ENCODE results near the gene COIL.
"Not testable (repeated sequence)": the region's sequence is repeated elsewhere in the genome, so short reads cannot be mapped to it uniquely, and the experiment has no call there.

COIL gene, protein sequence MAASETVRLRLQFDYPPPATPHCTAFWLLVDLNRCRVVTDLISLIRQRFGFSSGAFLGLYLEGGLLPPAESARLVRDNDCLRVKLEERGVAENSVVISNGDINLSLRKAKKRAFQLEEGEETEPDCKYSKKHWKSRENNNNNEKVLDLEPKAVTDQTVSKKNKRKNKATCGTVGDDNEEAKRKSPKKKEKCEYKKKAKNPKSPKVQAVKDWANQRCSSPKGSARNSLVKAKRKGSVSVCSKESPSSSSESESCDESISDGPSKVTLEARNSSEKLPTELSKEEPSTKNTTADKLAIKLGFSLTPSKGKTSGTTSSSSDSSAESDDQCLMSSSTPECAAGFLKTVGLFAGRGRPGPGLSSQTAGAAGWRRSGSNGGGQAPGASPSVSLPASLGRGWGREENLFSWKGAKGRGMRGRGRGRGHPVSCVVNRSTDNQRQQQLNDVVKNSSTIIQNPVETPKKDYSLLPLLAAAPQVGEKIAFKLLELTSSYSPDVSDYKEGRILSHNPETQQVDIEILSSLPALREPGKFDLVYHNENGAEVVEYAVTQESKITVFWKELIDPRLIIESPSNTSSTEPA

DNA sequence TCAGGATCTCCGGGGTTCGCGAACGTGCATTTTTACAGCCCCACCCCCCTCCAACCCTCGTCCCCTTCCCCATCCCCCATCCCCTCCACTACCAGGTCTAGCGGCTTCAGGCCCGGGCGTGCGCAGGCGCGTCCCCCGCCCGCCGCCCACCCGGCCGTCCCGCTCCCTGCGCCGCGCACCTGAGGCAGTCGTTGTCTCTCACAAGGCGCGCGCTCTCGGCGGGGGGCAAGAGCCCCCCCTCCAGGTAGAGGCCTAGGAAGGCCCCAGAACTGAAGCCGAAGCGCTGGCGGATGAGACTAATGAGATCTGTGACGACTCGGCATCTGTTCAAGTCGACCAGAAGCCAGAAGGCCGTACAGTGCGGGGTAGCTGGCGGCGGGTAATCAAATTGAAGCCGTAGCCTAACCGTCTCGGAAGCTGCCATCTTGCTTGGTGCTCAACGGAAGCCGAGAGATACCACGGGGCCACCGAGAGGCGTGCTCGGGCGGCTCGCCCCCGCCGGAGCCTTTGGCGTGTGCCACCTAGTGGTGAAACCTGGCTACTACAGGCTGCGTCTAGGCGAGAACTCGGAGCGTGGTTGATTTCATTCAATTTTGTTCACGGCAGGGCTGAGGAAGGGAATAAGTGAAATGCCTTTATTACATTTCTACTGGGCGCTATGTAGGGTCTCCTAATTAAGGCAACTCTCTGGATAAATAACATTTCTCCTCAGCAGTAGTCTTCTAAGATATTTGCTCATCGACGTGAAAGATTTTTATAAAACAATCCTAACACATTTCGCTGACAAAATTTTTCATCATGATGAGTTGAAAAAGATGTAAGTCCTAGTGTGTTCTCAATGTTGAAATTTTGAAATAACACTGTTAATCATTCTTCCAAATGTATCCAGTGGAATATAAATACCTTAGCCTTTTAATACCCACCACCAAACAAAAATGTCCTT lies at the start of gene COIL:
Gene COIL (minus strand): TSS at position 455 of the 943 bp plus-strand sequence. CDS start 31 bp downstream, at position 424.
- peak; percentile 96 for DNase-seq (ENCODE audit: low spot score)

GRCh38 chr17:57010487-57010886 lies 49.6 kb upstream of the COIL start:
- no peak for DNase-seq (ENCODE audit: low spot score)

DNA sequence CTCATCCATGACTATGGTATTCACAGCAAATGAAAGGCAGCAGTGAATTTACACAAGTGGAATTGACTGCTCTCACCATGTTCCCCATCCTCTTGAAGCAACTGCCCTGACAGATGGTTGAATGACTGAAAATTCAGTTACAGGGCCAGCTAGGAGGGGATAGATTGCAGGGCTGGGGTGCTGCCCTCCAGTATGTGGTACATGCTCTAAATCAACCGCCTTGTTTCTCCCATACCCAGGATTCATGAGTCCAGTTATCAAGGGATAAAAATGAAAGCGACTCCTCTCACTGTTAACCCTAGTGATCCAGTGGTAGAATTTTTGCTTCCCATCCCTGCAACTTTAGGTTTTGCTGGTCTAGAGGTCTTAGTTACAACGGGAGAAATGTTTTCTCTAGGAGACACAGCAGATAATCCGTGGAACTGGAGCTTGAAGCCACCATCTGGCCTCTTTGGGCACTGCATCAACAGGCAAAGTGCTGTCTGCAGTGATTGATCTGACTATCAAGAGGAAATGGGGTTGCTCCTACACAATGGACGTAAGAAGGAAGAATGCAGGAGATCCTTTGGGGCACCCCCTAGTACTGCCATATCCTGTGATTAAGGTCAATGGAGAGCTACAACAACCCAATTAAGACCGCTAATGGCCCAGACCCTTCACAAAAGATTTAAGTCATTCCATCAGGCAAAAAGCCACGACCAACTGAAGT lies 49.0 kb upstream of the COIL start:
- peak; percentile 59 for DNase-seq (ENCODE audit: low spot score)

DNA sequence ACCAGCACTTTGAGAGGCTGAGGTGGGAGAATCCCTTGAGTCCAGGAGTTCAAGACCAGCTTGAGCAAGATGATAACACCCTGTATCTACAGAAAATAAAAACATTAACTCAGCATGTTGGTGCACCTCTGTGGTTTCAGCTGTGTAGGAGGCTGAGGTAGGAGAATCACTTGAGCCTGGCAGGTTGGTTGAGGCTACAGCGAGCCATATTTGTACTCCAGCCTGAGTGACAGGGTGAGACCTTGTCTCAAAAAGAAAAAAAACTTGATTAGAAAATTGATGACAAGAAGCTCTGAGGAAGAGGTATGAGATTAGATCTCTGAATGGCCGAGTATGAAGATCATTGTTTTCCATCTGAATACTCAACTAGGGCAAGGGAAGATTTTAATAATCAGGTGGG lies 48.1 kb upstream of the COIL start:
- no peak for DNase-seq (ENCODE audit: low spot score)

- no peak for DNase-seq (ENCODE audit: low spot score)
Observed at GRCh38 chr17:57006040-57006439, 45.2 kb upstream of the COIL start.

DNA sequence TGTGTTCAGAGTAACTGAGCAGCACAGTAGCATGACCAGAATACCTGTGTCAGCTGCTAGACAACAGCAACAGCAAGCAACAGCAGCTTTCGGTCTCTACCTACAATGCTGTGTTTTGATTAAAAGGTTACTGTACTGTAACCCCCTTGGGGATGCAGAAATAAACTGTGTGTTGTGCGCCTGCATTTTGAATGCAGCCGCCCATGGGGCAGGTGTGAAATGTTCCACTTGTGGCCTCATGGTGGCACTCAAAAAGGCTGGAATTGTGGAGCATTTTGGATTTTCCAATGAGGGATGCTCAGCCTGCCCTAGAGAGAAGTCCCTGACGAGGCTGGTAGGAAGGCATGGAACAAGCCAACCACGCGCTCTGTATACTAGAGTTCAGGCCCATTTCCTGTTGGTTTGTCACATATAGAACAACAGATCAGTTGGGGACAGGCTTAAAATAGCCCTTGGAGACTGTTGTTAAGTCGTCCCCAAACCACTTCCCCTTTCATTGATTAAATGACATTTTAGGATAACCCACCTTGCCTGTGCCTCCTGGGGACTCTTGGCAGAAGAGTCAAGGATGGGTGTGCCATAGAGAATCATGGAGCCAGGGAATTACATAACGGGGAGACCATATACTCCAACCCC lies 44.2 kb upstream of the COIL start:
- DNase-seq (ENCODE audit: low spot score), result no peak

GRCh38 chr17:57002904-57003303 lies 42.1 kb upstream of the COIL start:
- DNase-seq (ENCODE audit: low spot score), result no peak

DNA sequence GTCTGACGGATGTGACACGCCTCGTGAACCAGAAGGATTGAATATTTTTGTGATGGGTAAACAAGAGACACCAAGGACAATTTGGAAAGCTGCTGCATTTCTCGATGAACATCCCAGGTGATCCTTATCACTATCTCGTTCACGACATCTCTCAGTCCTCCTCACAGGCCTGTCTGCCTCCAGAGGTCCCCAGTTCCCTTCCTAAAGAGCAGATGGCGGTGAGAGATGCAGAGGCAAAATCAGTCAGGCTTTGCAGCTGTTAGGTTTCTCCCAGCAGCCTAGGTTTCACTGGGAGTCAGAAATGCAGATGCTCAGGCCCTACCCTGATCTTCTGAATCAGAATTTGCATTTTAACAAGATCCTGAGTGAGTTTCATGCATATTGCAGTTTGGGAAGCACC lies 40.7 kb upstream of the COIL start:
- no peak for DNase-seq (ENCODE audit: low spot score)

GRCh38 chr17:56997313-56997712 lies 36.5 kb upstream of the COIL start:
- DNase-seq (ENCODE audit: low spot score), result no peak

DNA sequence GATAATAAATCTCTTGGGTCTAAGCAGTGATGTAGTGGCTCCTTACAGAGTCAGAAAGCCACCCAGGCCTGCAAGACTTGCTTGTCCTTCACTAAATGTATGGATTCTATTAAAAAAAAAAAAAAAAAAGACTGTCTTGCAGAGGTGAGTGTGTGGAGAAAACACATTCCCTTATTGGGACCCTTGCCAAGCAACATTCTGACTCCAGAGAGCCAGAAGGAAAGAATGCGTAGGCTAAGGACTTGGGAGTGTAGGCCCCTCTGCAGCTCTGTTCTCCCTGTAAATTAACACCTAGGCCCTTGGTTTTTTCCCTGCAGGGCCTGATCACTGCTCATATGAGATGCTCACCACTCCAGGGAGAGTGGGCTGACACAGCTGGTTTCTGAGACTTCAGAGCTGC lies 34.9 kb upstream of the COIL start:
- DNase-seq (ENCODE audit: low spot score), result no peak

- no peak for DNase-seq (ENCODE audit: low spot score)
Observed at GRCh38 chr17:56994009-56994792, 33.4 kb upstream of the COIL start.

DNA sequence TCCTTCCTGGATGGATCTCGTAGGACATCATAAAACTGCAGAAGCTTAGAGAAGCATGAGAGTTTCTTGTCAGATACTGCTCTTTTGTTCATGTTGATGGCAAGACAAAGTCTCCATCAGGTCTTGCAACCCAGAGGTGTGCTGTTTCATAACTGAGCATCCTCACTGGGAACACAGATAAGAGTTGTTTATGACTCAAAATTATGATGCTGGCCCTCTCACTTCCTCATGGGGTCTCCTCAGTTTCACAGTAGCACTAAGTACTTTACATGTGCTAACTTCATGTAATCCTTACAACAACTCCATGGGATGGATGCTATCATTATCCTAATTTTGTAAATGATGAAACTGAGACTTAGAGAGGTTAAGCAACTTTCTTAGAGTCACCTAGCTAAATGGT lies 31.5 kb upstream of the COIL start:
- no peak for DNase-seq (ENCODE audit: low spot score)

GRCh38 chr17:56988901-56989572 lies 28.2 kb upstream of the COIL start:
- no peak for DNase-seq (ENCODE audit: low spot score)

GRCh38 chr17:56987283-56987834 lies 26.5 kb upstream of the COIL start:
- no peak for DNase-seq (ENCODE audit: low spot score)

GRCh38 chr17:56985371-56986162 lies 24.7 kb upstream of the COIL start:
- no peak for DNase-seq (ENCODE audit: low spot score)

DNA sequence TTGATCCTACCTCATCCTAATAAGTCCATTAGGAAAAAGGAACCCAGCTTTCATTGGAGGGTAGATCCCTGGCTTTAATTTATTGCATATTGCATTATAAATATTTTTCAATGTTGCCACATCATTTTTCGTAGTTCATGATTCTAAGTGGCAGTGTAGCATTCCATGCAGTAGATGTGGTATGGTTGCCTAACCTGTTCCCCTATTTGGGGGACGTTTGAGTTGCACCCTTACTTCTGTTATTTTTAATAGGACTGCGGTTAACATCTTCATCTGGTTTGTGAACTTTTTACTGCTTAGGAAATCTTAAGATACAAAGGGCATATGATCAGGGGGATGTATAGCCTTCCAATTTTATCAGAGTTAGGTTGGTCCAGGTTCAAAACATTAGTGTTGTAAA lies 22.5 kb upstream of the COIL start:
- DNase-seq (ENCODE audit: low spot score), result no peak

- DNase-seq (ENCODE audit: low spot score), result no peak
Observed at GRCh38 chr17:56982312-56982711, 21.5 kb upstream of the COIL start.

- not testable (repeated sequence) for DNase-seq (ENCODE audit: low spot score)
Observed at GRCh38 chr17:56980526-56980925, 19.7 kb upstream of the COIL start.

GRCh38 chr17:56979091-56979480 lies 18.2 kb upstream of the COIL start:
- DNase-seq (ENCODE audit: low spot score), result no peak

Measured in AG08396 (cell line).